ENCODE data around the gene HNMT. TPM values are rescaled to one million over a fixed set of nuclear protein-coding genes. Genes with fewer than 3 reads are reported as not detected.

The HNMT gene
- total and polyA plus RNA-seq, 2 experiments from 2014 or later, result 4.7 to 5.6 TPM

GRCh38 chr2:138021154-138021553 is 56.9 kb downstream of the HNMT start:
- H3K9me3 ChIP-seq (ENCODE audit: low read depth), result no peaks in the 10 kb centered on the region
- no peaks in the 10 kb centered on the region for H3K36me3 ChIP-seq
- H3K27me3 ChIP-seq, result no peaks in the 10 kb centered on the region
- H3K27ac ChIP-seq, result no peak overlapping the region
- H3K4me3 ChIP-seq, result no peak overlapping the region
- no peaks in the 10 kb centered on the region for H3K4me1 ChIP-seq (ENCODE audit: low read depth)
- no peak for DNase-seq (ENCODE audit: low read depth in 1 of 2, low spot score in 1 of 2)
- TF ChIP-seq, protein P1, sequence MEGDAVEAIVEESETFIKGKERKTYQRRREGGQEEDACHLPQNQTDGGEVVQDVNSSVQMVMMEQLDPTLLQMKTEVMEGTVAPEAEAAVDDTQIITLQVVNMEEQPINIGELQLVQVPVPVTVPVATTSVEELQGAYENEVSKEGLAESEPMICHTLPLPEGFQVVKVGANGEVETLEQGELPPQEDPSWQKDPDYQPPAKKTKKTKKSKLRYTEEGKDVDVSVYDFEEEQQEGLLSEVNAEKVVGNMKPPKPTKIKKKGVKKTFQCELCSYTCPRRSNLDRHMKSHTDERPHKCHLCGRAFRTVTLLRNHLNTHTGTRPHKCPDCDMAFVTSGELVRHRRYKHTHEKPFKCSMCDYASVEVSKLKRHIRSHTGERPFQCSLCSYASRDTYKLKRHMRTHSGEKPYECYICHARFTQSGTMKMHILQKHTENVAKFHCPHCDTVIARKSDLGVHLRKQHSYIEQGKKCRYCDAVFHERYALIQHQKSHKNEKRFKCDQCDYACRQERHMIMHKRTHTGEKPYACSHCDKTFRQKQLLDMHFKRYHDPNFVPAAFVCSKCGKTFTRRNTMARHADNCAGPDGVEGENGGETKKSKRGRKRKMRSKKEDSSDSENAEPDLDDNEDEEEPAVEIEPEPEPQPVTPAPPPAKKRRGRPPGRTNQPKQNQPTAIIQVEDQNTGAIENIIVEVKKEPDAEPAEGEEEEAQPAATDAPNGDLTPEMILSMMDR (IDR thresholded peaks at IDR 0.05; ENCODE audit: low read depth, low read length), result no peak

DNA sequence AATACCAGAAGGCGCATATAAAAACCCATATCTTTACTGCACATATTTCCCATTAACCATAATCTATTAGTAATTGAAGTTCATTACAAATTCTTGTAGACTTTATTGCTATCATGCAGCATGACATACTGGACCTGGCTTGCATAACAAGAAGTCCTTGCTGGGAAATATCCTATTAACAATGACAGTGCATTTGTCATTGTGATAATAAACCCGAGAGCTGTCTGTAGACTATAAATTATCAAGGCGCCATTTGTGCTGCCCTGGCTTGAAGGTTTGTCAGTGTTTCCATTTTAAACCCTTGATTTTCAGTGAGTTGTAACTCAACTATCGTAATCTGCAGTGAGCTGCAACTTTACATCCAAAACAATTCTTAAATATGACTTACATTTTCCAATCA is 59.0 kb downstream of the HNMT start:
- Histone ChIP-seq H3K27me3 (no peaks in the 10 kb centered on the region), H3K4me1 (ENCODE audit: low read depth) (no peaks in the 10 kb centered on the region), H3K4me3 (no peak overlapping the region), H3K9me3 (ENCODE audit: low read depth) (no peaks in the 10 kb centered on the region), H3K27ac (no peak overlapping the region), H3K36me3 (no peaks in the 10 kb centered on the region)
- TF ChIP-seq, protein P1 (IDR thresholded peaks at IDR 0.05; ENCODE audit: low read depth, low read length), result no peak
- no peak for DNase-seq (ENCODE audit: low read depth in 1 of 2, low spot score in 1 of 2)

- TF ChIP-seq, protein P1 (IDR thresholded peaks at IDR 0.05; ENCODE audit: low read depth, low read length), result no peak
- DNase-seq (ENCODE audit: low read depth in 1 of 2, low spot score in 1 of 2), result no peak
- Histone ChIP-seq H3K36me3 (no peaks in the 10 kb centered on the region), H3K4me3 (no peak overlapping the region), H3K27me3 (no peaks in the 10 kb centered on the region), H3K27ac (no peak overlapping the region), H3K9me3 (ENCODE audit: low read depth) (no peaks in the 10 kb centered on the region), H3K4me1 (ENCODE audit: low read depth) (no peaks in the 10 kb centered on the region)
These were observed 59.7 kb downstream of the HNMT start for GRCh38 chr2:138023976-138024375.

- H3K4me1 ChIP-seq (ENCODE audit: low read depth), result no peaks in the 10 kb centered on the region
- H3K4me3 ChIP-seq, result no peak overlapping the region
- TF ChIP-seq, protein P1 (IDR thresholded peaks at IDR 0.05; ENCODE audit: low read depth, low read length), result no peak
- H3K36me3 ChIP-seq, result no peaks in the 10 kb centered on the region
- H3K9me3 ChIP-seq (ENCODE audit: low read depth), result no peaks in the 10 kb centered on the region
- no peaks in the 10 kb centered on the region for H3K27me3 ChIP-seq
- DNase-seq (ENCODE audit: low read depth in 1 of 2, low spot score in 1 of 2), result no peak
- H3K27ac ChIP-seq, result no peak overlapping the region
These were observed 62.1 kb downstream of the HNMT start for GRCh38 chr2:138026111-138027020.

DNA sequence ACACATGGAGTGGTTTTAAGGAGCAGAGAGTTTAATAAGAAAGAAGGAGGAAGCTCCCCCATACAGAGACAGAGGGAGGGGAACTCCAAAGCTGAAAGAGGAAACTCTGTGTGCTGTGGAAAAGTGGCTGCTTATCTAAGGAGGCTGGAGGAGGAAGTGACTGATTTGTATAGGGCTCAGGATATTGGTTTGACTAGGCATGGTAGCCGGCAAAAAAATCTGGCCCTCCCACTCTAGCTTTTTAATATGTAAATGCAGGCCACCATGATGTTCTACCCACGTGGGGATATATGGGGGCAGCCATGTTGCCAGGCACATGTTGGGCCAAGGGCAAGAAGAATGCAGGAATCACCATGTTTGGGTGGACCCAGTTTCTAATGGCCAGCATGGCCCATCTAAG is 64.3 kb downstream of the HNMT start:
- H3K4me3 ChIP-seq, result no peak overlapping the region
- no peak for DNase-seq (ENCODE audit: low read depth in 1 of 2, low spot score in 1 of 2)
- H3K4me1 ChIP-seq (ENCODE audit: low read depth), result no peaks in the 10 kb centered on the region
- no peaks in the 10 kb centered on the region for H3K9me3 ChIP-seq (ENCODE audit: low read depth)
- no peak overlapping the region for H3K27ac ChIP-seq
- H3K27me3 ChIP-seq, result no peaks in the 10 kb centered on the region
- H3K36me3 ChIP-seq, result no peaks in the 10 kb centered on the region
- TF ChIP-seq, protein P1 (IDR thresholded peaks at IDR 0.05; ENCODE audit: low read depth, low read length), result no peak

All from cardiac muscle cell (in vitro differentiated cells and primary cell).